ENCODE data around the gene PLAAT5.
"Not testable (repeated sequence)": the region's sequence is repeated elsewhere in the genome, so short reads cannot be mapped to it uniquely, and the experiment has no call there.

The PLAAT5 gene

DNA sequence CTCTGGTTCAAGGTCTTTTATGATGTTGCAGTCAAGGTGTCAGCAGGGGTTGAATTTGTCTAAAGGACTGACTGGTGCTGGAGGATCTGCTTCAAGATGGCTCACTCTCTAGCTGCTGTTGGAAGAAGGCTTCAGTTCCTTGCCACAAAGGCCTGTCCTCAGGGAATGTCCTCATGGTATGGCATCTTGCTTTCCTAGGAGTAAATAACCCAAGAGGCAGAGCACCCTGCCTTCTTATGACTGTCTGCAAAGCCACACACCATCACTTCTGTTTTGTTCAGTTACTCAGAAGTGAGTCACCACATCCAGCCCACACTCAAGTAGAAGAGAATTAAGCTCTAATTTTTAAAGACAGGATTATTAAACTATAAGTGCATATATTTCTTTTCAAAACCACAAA is 45.2 kb downstream of the PLAAT5 start:
- H3K4me1 ChIP-seq (ENCODE audit: control insufficient read depth in 2 of 2, insufficient read depth in 2 of 2, low read length in 2 of 2), result no peaks in the 10 kb centered on the region
- no peaks in the 10 kb centered on the region for H3K27me3 ChIP-seq (ENCODE audit: control insufficient read depth in 2 of 2, insufficient read depth in 2 of 2, low read length in 2 of 2)
- H3K4me3 ChIP-seq (ENCODE audit: low read length in 2 of 2), result no peak overlapping the region
- H3K27ac ChIP-seq (ENCODE audit: low read depth in 2 of 2, low read length in 2 of 2), result no peak overlapping the region
- no peaks in the 10 kb centered on the region for H3K36me3 ChIP-seq (ENCODE audit: control insufficient read depth in 2 of 2, insufficient read depth in 2 of 2, low read length in 2 of 2)
- H3K9ac ChIP-seq (ENCODE audit: low read depth in 1 of 2, low read length in 2 of 2), result no peak overlapping the region
- H3K9me3 ChIP-seq (ENCODE audit: control insufficient read depth in 2 of 2, low read length in 2 of 2), result no peaks in the 10 kb centered on the region

GRCh38 chr11:63445118-63445517 is 45.8 kb downstream of the PLAAT5 start:
- H3K27ac ChIP-seq (ENCODE audit: low read depth in 2 of 2, low read length in 2 of 2), result no peak overlapping the region
- H3K36me3 ChIP-seq (ENCODE audit: control insufficient read depth in 2 of 2, insufficient read depth in 2 of 2, low read length in 2 of 2), result no peaks in the 10 kb centered on the region
- H3K9ac ChIP-seq (ENCODE audit: low read depth in 1 of 2, low read length in 2 of 2), result no peak overlapping the region
- no peaks in the 10 kb centered on the region for H3K4me1 ChIP-seq (ENCODE audit: control insufficient read depth in 2 of 2, insufficient read depth in 2 of 2, low read length in 2 of 2)
- no peaks in the 10 kb centered on the region for H3K27me3 ChIP-seq (ENCODE audit: control insufficient read depth in 2 of 2, insufficient read depth in 2 of 2, low read length in 2 of 2)
- no peak overlapping the region for H3K4me3 ChIP-seq (ENCODE audit: low read length in 2 of 2)
- no peaks in the 10 kb centered on the region for H3K9me3 ChIP-seq (ENCODE audit: control insufficient read depth in 2 of 2, low read length in 2 of 2)

DNA sequence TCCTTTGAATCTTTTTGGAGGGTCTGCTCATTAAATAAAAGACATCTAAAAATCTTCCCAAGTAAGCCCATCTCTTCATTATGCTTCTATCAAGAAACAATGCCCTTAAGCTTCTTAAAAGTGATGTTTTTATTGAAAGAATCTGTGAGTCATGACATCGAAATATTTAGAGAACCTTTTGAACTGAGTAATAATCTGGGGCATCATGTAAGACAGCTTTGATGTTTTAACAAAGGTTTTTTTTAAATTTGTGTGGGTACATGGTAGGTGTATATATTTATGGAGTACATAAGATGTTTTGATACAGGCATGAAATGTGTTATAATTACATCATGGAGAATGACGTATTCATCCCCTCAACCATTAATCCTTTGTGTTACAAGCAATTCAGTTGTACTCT is 46.8 kb downstream of the PLAAT5 start:
- no peaks in the 10 kb centered on the region for H3K36me3 ChIP-seq (ENCODE audit: control insufficient read depth in 2 of 2, insufficient read depth in 2 of 2, low read length in 2 of 2)
- no peaks in the 10 kb centered on the region for H3K27me3 ChIP-seq (ENCODE audit: control insufficient read depth in 2 of 2, insufficient read depth in 2 of 2, low read length in 2 of 2)
- no peaks in the 10 kb centered on the region for H3K9me3 ChIP-seq (ENCODE audit: control insufficient read depth in 2 of 2, low read length in 2 of 2)
- H3K4me3 ChIP-seq (ENCODE audit: low read length in 2 of 2), result no peak overlapping the region
- H3K9ac ChIP-seq (ENCODE audit: low read depth in 1 of 2, low read length in 2 of 2), result no peak overlapping the region
- H3K4me1 ChIP-seq (ENCODE audit: control insufficient read depth in 2 of 2, insufficient read depth in 2 of 2, low read length in 2 of 2), result no peaks in the 10 kb centered on the region
- no peak overlapping the region for H3K27ac ChIP-seq (ENCODE audit: low read depth in 2 of 2, low read length in 2 of 2)

DNA sequence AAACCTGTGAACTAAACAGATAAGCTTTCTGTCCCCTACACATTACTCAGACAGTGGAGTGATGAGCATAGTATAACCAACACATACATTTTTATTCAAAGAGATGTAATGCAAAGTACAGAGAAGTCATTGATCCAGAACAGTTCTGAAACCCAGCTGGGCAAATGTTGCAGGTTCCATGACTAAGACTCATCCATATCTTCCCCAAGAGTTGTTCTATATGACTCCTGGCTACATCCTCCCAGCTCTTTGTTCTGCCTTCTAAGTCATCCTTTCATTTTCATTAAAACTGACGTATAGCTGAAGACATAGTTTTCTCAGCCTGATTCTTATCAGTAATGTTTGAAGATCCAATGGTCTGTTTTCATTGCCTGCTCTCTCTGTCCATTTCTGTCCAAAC is 47.3 kb downstream of the PLAAT5 start:
- no peaks in the 10 kb centered on the region for H3K9me3 ChIP-seq (ENCODE audit: control insufficient read depth in 2 of 2, low read length in 2 of 2)
- no peak overlapping the region for H3K4me3 ChIP-seq (ENCODE audit: low read length in 2 of 2)
- H3K36me3 ChIP-seq (ENCODE audit: control insufficient read depth in 2 of 2, insufficient read depth in 2 of 2, low read length in 2 of 2), result no peaks in the 10 kb centered on the region
- no peaks in the 10 kb centered on the region for H3K27me3 ChIP-seq (ENCODE audit: control insufficient read depth in 2 of 2, insufficient read depth in 2 of 2, low read length in 2 of 2)
- no peak overlapping the region for H3K9ac ChIP-seq (ENCODE audit: low read depth in 1 of 2, low read length in 2 of 2)
- no peak overlapping the region for H3K27ac ChIP-seq (ENCODE audit: low read depth in 2 of 2, low read length in 2 of 2)
- H3K4me1 ChIP-seq (ENCODE audit: control insufficient read depth in 2 of 2, insufficient read depth in 2 of 2, low read length in 2 of 2), result no peaks in the 10 kb centered on the region

DNA sequence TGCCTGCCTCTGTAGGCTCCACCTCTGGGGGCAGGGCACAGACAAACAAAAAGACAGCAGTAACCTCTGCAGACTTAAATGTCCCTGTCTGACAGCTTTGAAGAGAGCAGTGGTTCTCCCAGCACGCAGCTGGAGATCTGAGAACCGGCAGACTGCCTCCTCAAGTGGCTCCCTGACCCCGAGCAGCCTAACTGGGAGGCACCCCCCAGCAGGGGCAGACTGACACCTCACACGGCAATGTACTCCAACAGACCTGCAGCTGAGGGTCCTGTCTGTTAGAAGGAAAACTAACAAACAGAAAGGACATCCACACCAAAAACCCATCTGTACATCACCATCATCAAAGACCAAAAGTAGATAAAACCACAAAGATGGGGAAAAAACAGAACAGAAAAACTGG is 55.1 kb downstream of the PLAAT5 start:
- not testable (repeated sequence) for H3K9ac ChIP-seq (ENCODE audit: low read depth in 1 of 2, low read length in 2 of 2); H3K4me1 ChIP-seq (ENCODE audit: control insufficient read depth in 2 of 2, insufficient read depth in 2 of 2, low read length in 2 of 2); H3K27me3 ChIP-seq (ENCODE audit: control insufficient read depth in 2 of 2, insufficient read depth in 2 of 2, low read length in 2 of 2); H3K9me3 ChIP-seq (ENCODE audit: control insufficient read depth in 2 of 2, low read length in 2 of 2); H3K27ac ChIP-seq (ENCODE audit: low read depth in 2 of 2, low read length in 2 of 2); H3K36me3 ChIP-seq (ENCODE audit: control insufficient read depth in 2 of 2, insufficient read depth in 2 of 2, low read length in 2 of 2); H3K4me3 ChIP-seq (ENCODE audit: low read length in 2 of 2)

DNA sequence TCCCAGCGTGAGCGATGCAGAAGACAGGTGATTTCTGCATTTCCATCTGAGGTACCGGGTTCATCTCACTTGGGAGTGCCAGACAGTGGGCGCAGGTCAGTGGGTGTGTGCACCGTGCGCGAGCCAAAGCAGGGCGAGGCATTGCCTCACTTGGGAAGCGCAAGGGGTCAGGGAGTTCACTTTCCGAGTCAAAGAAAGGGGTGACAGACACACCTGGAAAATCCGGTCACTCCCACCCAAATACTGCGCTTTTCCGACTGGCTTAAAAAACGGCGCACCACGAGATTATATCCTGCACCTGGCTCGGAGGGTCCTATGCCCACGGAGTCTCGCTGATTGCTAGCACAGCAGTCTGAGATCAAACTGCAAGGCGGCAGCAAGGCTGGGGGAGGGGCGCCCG is 55.6 kb downstream of the PLAAT5 start:
- not testable (repeated sequence) for H3K36me3 ChIP-seq (ENCODE audit: control insufficient read depth in 2 of 2, insufficient read depth in 2 of 2, low read length in 2 of 2); H3K9me3 ChIP-seq (ENCODE audit: control insufficient read depth in 2 of 2, low read length in 2 of 2); H3K27me3 ChIP-seq (ENCODE audit: control insufficient read depth in 2 of 2, insufficient read depth in 2 of 2, low read length in 2 of 2); H3K9ac ChIP-seq (ENCODE audit: low read depth in 1 of 2, low read length in 2 of 2); H3K4me1 ChIP-seq (ENCODE audit: control insufficient read depth in 2 of 2, insufficient read depth in 2 of 2, low read length in 2 of 2); H3K27ac ChIP-seq (ENCODE audit: low read depth in 2 of 2, low read length in 2 of 2)
- peak overlapping the region in 1 of 2 donors; percentile 7 for H3K4me3 ChIP-seq (ENCODE audit: low read length in 2 of 2)

DNA sequence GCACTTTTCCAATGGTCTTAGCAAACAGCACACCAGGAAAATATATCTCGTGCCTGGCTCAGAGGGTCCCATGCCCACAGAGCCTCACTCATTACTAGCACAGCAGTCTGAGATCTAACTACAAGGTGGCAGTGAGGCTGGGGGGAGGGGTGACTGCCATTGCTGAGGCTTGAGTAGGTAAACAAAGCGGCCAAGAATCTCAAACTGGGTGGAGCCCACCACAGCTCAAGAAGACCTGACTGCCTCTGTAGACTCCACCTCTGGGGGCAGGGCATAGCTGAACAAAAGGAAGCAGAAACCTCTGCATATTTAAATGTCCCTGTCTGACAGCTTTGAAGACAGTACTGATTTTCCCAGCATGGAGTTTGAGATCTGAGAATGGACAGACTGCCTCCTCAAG is 60.2 kb downstream of the PLAAT5 start:
- not testable (repeated sequence) for H3K9me3 ChIP-seq (ENCODE audit: control insufficient read depth in 2 of 2, low read length in 2 of 2); H3K4me3 ChIP-seq (ENCODE audit: low read length in 2 of 2); H3K27me3 ChIP-seq (ENCODE audit: control insufficient read depth in 2 of 2, insufficient read depth in 2 of 2, low read length in 2 of 2); H3K36me3 ChIP-seq (ENCODE audit: control insufficient read depth in 2 of 2, insufficient read depth in 2 of 2, low read length in 2 of 2); H3K27ac ChIP-seq (ENCODE audit: low read depth in 2 of 2, low read length in 2 of 2); H3K9ac ChIP-seq (ENCODE audit: low read depth in 1 of 2, low read length in 2 of 2); H3K4me1 ChIP-seq (ENCODE audit: control insufficient read depth in 2 of 2, insufficient read depth in 2 of 2, low read length in 2 of 2)

- Histone ChIP-seq H3K27me3 (ENCODE audit: control insufficient read depth in 2 of 2, insufficient read depth in 2 of 2, low read length in 2 of 2) (no peaks in the 10 kb centered on the region), H3K27ac (ENCODE audit: low read depth in 2 of 2, low read length in 2 of 2) (no peak overlapping the region), H3K9ac (ENCODE audit: low read depth in 1 of 2, low read length in 2 of 2) (no peak overlapping the region), H3K36me3 (ENCODE audit: control insufficient read depth in 2 of 2, insufficient read depth in 2 of 2, low read length in 2 of 2) (no peaks in the 10 kb centered on the region), H3K9me3 (ENCODE audit: control insufficient read depth in 2 of 2, low read length in 2 of 2) (no peaks in the 10 kb centered on the region), H3K4me3 (ENCODE audit: low read length in 2 of 2) (no peak overlapping the region), H3K4me1 (ENCODE audit: control insufficient read depth in 2 of 2, insufficient read depth in 2 of 2, low read length in 2 of 2) (no peaks in the 10 kb centered on the region)
These were observed 62.9 kb downstream of the PLAAT5 start for GRCh38 chr11:63427971-63428508.

- Histone ChIP-seq H3K4me3 (ENCODE audit: low read length in 2 of 2) (no peak overlapping the region), H3K9me3 (ENCODE audit: control insufficient read depth in 2 of 2, low read length in 2 of 2) (no peaks in the 10 kb centered on the region), H3K4me1 (ENCODE audit: control insufficient read depth in 2 of 2, insufficient read depth in 2 of 2, low read length in 2 of 2) (no peaks in the 10 kb centered on the region), H3K27ac (ENCODE audit: low read depth in 2 of 2, low read length in 2 of 2) (no peak overlapping the region), H3K36me3 (ENCODE audit: control insufficient read depth in 2 of 2, insufficient read depth in 2 of 2, low read length in 2 of 2) (no peaks in the 10 kb centered on the region), H3K27me3 (ENCODE audit: control insufficient read depth in 2 of 2, insufficient read depth in 2 of 2, low read length in 2 of 2) (no peaks in the 10 kb centered on the region), H3K9ac (ENCODE audit: low read depth in 1 of 2, low read length in 2 of 2) (no peak overlapping the region)
These were observed 73.7 kb downstream of the PLAAT5 start for GRCh38 chr11:63417174-63417852.
